Stomach (tissue), 9 donors: ENCODE results near the gene FARS2. TPM values are rescaled to one million over a fixed set of nuclear protein-coding genes. Genes with fewer than 3 reads are reported as not detected.

Experiments used
- DNase-seq, 2 donors: peaks; one replicate each; pipeline versions ENCODE4 v3.0.0 to v3.0.0-alpha.2; 2013 to 2019
- H3K27ac ChIP-seq, 5 donors: fragments of 200-600 bp in 4 of 5; sonication (generic) in 4 of 5; one replicate each; pipeline ENCODE4 v1.5.1; 2013 to 2019; ENCODE audit warnings: mild to moderate bottlenecking in 1 of 5, moderate library complexity in 1 of 5
- H3K27me3 ChIP-seq, 3 donors: fragments of 200-600 bp; sonication (generic); one replicate each; pipeline ENCODE4 v1.5.1; 2017 to 2019; ENCODE audit warnings: mixed run types in 1 of 3
- H3K36me3 ChIP-seq, 4 donors: fragments of 200-600 bp; sonication (generic); 1 replicate in 3 of 4; 2 replicates in 1 of 4; pipeline ENCODE4 v1.5.1; 2016 to 2019
- H3K4me1 ChIP-seq, 4 donors: fragments of 200-600 bp; sonication (generic); one replicate each; pipeline ENCODE4 v1.5.1; 2016 to 2019
- H3K4me3 ChIP-seq, 4 donors: fragments of 200-600 bp; sonication (generic) in 3 of 4; one replicate each; pipeline ENCODE4 v1.5.1; 2016 to 2019; ENCODE audit warnings: mild to moderate bottlenecking in 1 of 4
- H3K9me3 ChIP-seq, 4 donors: fragments of 200-600 bp; sonication (generic); one replicate each; pipeline ENCODE4 v1.5.1; 2016 to 2019
- CTCF ChIP-seq, 7 experiments: fragments of 450-650 bp in 4 of 7; fragments of 200-600 bp in 3 of 7; sonication (generic) in 3 of 7; IDR thresholded peaks; one replicate each; pipeline ENCODE4 v1.5.1; 2016 to 2019; ENCODE audit warnings: antibody characterized with exemption in 7 of 7, control low read depth in 2 of 7, mild to moderate bottlenecking in 1 of 7
- EP300 ChIP-seq: sonication (generic); formaldehyde crosslinking; IDR thresholded peaks from one replicate; pipeline ENCODE4 v1.6.1; 2017; ENCODE audit warnings: antibody characterized with exemption
- POLR2A ChIP-seq, 4 donors: fragments of 450-650 bp; IDR thresholded peaks; one replicate each; pipeline ENCODE4 v1.6.1; 2016; ENCODE audit warnings: antibody characterized with exemption in 4 of 4, control low read depth in 2 of 4, mild to moderate bottlenecking in 1 of 4, moderate library complexity in 1 of 4
- POLR2AphosphoS5 ChIP-seq, 3 donors: sonication (generic); formaldehyde crosslinking; IDR thresholded peaks; one replicate each; pipeline ENCODE4 v1.6.1; 2016; ENCODE audit warnings: antibody characterized with exemption in 3 of 3
- WGBS, 5 donors: extraction: QIAGEN DNeasy Blood & Tissue Kit in 3 of 5; methylation state at CpG; one replicate each; pipeline versions ENCODE4 v1.1.5 to v1.1.7; 2013 to 2018; 5-methylcytosine and 5-hydroxymethylcytosine counted together
- intact Hi-C: fragments of 100-400 bp; cut with DNase I; formaldehyde crosslinking; loops from one replicate; pipeline ENCODE4 v1.15.1; 2023; ENCODE audit warnings: low total_unique reads
- polyA plus RNA-seq, 3 donors: library from polyadenylated mRNA; stranded (reverse); fragments of 200-250 nt; gene quantifications; one replicate each; pipeline ENCODE4 v1.2.3, GENCODE V29; 2013
- total RNA-seq, 5 donors: library from RNA; depleted of rRNA; stranded (reverse); fragments of >200 nt; gene quantifications; one replicate each; pipeline versions ENCODE4 v1.1.0 to v1.2.3, GENCODE V29; 2014 to 2016
- donor health status: healthy with polysubstance abuse.
- donor health status: Bipolar disorder and iron deficiency.
- donor health status: healthy.

FARS2 gene
- total and polyA plus RNA-seq, 8 donors: 3.8 to 47.8 (median 15.9) TPM

GRCh38 chr6:5511954-5512353 is 250.6 kb downstream of the FARS2 start:
- no peak for TF ChIP-seq EP300
- TF ChIP-seq CTCF (IDR thresholded peaks at IDR 0.05): no peak
- no peak for TF ChIP-seq POLR2A (IDR thresholded peaks at IDR 0.05)
- TF ChIP-seq POLR2AphosphoS5 (IDR thresholded peaks at IDR 0.05): no peak
- Histone ChIP-seq H3K27ac (no peak overlapping the region), H3K9me3 (no peaks in the 10 kb centered on the region), H3K36me3 (no peaks in the 10 kb centered on the region), H3K4me3 (no peak overlapping the region), H3K27me3 (no peaks in the 10 kb centered on the region), H3K4me1 (peaks cover 0 to 5% (median 0%) of the 10 kb centered on the region in 4 donors)
- DNase-seq: peak in 1 of 2 donors; percentile 19
- 75 to 86% (median 82%) methylated on average over 3 of the region's 3 CpGs for WGBS, 5 donors
- intact Hi-C loops: no loop called here

GRCh38 chr6:5512422-5512821 is 251.1 kb downstream of the FARS2 start:
- 46 to 72% (median 56%) methylated on average over 2 of the region's 2 CpGs for WGBS, 5 donors
- intact Hi-C loops: no loop called here
- Histone ChIP-seq H3K4me3 (no peak overlapping the region), H3K27ac (no peak overlapping the region), H3K36me3 (no peaks in the 10 kb centered on the region), H3K9me3 (no peaks in the 10 kb centered on the region), H3K4me1 (peaks cover 0 to 5% (median 0%) of the 10 kb centered on the region in 4 donors), H3K27me3 (no peaks in the 10 kb centered on the region)
- DNase-seq: no peak
- TF ChIP-seq POLR2AphosphoS5 (IDR thresholded peaks at IDR 0.05) (no peak), CTCF (IDR thresholded peaks at IDR 0.05) (no peak), POLR2A (IDR thresholded peaks at IDR 0.05) (no peak), EP300 (no peak)

GRCh38 chr6:5513408-5513807 is 252.1 kb downstream of the FARS2 start:
- intact Hi-C loops: no loop called here
- Histone ChIP-seq H3K27me3 (no peaks in the 10 kb centered on the region), H3K4me1 (peaks cover 0 to 5% (median 0%) of the 10 kb centered on the region in 4 donors), H3K4me3 (no peak overlapping the region), H3K27ac (no peak overlapping the region), H3K36me3 (no peaks in the 10 kb centered on the region), H3K9me3 (no peaks in the 10 kb centered on the region)
- no peak for TF ChIP-seq POLR2AphosphoS5 (IDR thresholded peaks at IDR 0.05)
- no peak for TF ChIP-seq EP300
- WGBS, 5 donors: 68 to 82% (median 78%) methylated on average over 6 of the region's 6 CpGs
- peak in 1 of 2 donors; percentile 54 for DNase-seq

GRCh38 chr6:5514353-5514752 is 253.0 kb downstream of the FARS2 start:
- intact Hi-C loops: no loop called here
- TF ChIP-seq EP300 (no peak), CTCF (IDR thresholded peaks at IDR 0.05) (no peak), POLR2A (IDR thresholded peaks at IDR 0.05) (no peak), POLR2AphosphoS5 (IDR thresholded peaks at IDR 0.05) (no peak)
- Histone ChIP-seq H3K9me3 (no peaks in the 10 kb centered on the region), H3K27ac (no peak overlapping the region), H3K27me3 (no peaks in the 10 kb centered on the region), H3K36me3 (no peaks in the 10 kb centered on the region), H3K4me3 (no peak overlapping the region), H3K4me1 (peaks cover 0 to 5% (median 0%) of the 10 kb centered on the region in 4 donors)
- no peak for DNase-seq

- no peaks in the 10 kb centered on the region for H3K36me3 ChIP-seq
- no peak overlapping the region for H3K4me3 ChIP-seq
- no peaks in the 10 kb centered on the region for H3K27me3 ChIP-seq
- intact Hi-C loops: no loop called here
- no peak overlapping the region for H3K27ac ChIP-seq
- DNase-seq: no peak
- H3K9me3 ChIP-seq: no peaks in the 10 kb centered on the region
- TF ChIP-seq POLR2AphosphoS5 (IDR thresholded peaks at IDR 0.05) (no peak), POLR2A (IDR thresholded peaks at IDR 0.05) (no peak)
- peaks cover 0 to 5% (median 0%) of the 10 kb centered on the region in 4 donors for H3K4me1 ChIP-seq
- WGBS, 5 donors: 73 to 98% (median 90%) methylated on average over 4 of the region's 4 CpGs
Measured at GRCh38 chr6:5515200-5515599, 253.9 kb downstream of the FARS2 start.
